Measurements from ENCODE around the gene CRLF2.
"Not testable (repeated sequence)": the region's sequence is repeated elsewhere in the genome, so short reads cannot be mapped to it uniquely, and the experiment has no call there.

CRLF2 gene

GRCh38 chrX:1169189-1169588, 43.3 kb downstream of the CRLF2 start:
- no peak for DNase-seq (ENCODE audit: low read depth in 3 of 3, low spot score in 1 of 3)

GRCh38 chrX:1167918-1168481, 44.4 kb downstream of the CRLF2 start:
- no peak for DNase-seq (ENCODE audit: low read depth in 3 of 3, low spot score in 1 of 3)

- no peak for DNase-seq (ENCODE audit: low read depth in 3 of 3, low spot score in 1 of 3)
Observed at GRCh38 chrX:1167466-1167865, 45.0 kb downstream of the CRLF2 start.

- DNase-seq (ENCODE audit: low read depth in 3 of 3, low spot score in 1 of 3), result no peak
Observed at GRCh38 chrX:1165535-1166196, 46.8 kb downstream of the CRLF2 start.

GRCh38 chrX:1164322-1165288, 47.8 kb downstream of the CRLF2 start:
- no peak for DNase-seq (ENCODE audit: low read depth in 3 of 3, low spot score in 1 of 3)

- no peak for DNase-seq (ENCODE audit: low read depth in 3 of 3, low spot score in 1 of 3)
Observed at GRCh38 chrX:1163231-1163630, 49.2 kb downstream of the CRLF2 start.

GRCh38 chrX:1162119-1162916, 50.1 kb downstream of the CRLF2 start:
- DNase-seq (ENCODE audit: low read depth in 3 of 3, low spot score in 1 of 3), result no peak

GRCh38 chrX:1159548-1159947, 52.9 kb downstream of the CRLF2 start:
- DNase-seq (ENCODE audit: low read depth in 3 of 3, low spot score in 1 of 3), result no peak

- DNase-seq (ENCODE audit: low read depth in 3 of 3, low spot score in 1 of 3), result not testable (repeated sequence)
Observed at GRCh38 chrX:1156681-1157455, 55.6 kb downstream of the CRLF2 start.

GRCh38 chrX:1153940-1154339, 58.5 kb downstream of the CRLF2 start:
- no peak for DNase-seq (ENCODE audit: low read depth in 3 of 3, low spot score in 1 of 3)

- no peak for DNase-seq (ENCODE audit: low read depth in 3 of 3, low spot score in 1 of 3)
Observed at GRCh38 chrX:1152090-1152489, 60.4 kb downstream of the CRLF2 start.

- DNase-seq (ENCODE audit: low read depth in 3 of 3, low spot score in 1 of 3), result no peak
Observed at GRCh38 chrX:1151378-1152077, 60.9 kb downstream of the CRLF2 start.

GRCh38 chrX:1150569-1151347, 61.7 kb downstream of the CRLF2 start:
- no peak for DNase-seq (ENCODE audit: low read depth in 3 of 3, low spot score in 1 of 3)

- DNase-seq (ENCODE audit: low read depth in 3 of 3, low spot score in 1 of 3), result no peak
Observed at GRCh38 chrX:1147611-1148515, 64.6 kb downstream of the CRLF2 start.

GRCh38 chrX:1144293-1144692, 68.2 kb downstream of the CRLF2 start:
- DNase-seq (ENCODE audit: low read depth in 3 of 3, low spot score in 1 of 3), result no peak

Measured in stimulated activated CD4-positive, alpha-beta T cell treated with anti-CD3 and anti-CD28 coated beads, TNF-alpha, amount 100 ng/mL, for 1 hour (primary cell).